Adipocyte (in vitro differentiated cells): ENCODE results near the gene CFI.
"Not testable (repeated sequence)": the region's sequence is repeated elsewhere in the genome, so short reads cannot be mapped to it uniquely, and the experiment has no call there.

Source experiments
- DNase-seq: peaks from one replicate; pipeline ENCODE4 v3.0.0-alpha.2; 2015; ENCODE audit warnings: low read depth
- H3K27me3 ChIP-seq: replicated peaks from 2 replicates; pipeline ENCODE4 v1.7.0; 2013; ENCODE audit warnings: mild to moderate bottlenecking, low read length, moderate library complexity; ENCODE audit not compliant: control insufficient read depth, insufficient read depth
- H3K36me3 ChIP-seq: 2 replicates; pipeline ENCODE4 v1.7.0; 2013; ENCODE audit warnings: low read length, mild to moderate bottlenecking, moderate library complexity; ENCODE audit not compliant: control insufficient read depth, insufficient read depth, severe bottlenecking
- H3K4me1 ChIP-seq: 2 replicates; pipeline ENCODE4 v1.7.0; 2013; ENCODE audit warnings: mild to moderate bottlenecking, low read length, moderate library complexity; ENCODE audit not compliant: control insufficient read depth, insufficient read depth
- H3K4me3 ChIP-seq: 2 replicates; pipeline ENCODE4 v1.7.0; 2013; ENCODE audit warnings: mild to moderate bottlenecking, low read length, moderate library complexity
- H3K9ac ChIP-seq: 2 replicates; pipeline ENCODE4 v1.7.0; 2013; ENCODE audit warnings: mild to moderate bottlenecking, low read length, moderate library complexity
- H3K9me3 ChIP-seq: 2 replicates; pipeline ENCODE4 v1.7.0; 2013; ENCODE audit warnings: mild to moderate bottlenecking, low read length, moderate library complexity; ENCODE audit not compliant: control insufficient read depth

CFI gene

DNA sequence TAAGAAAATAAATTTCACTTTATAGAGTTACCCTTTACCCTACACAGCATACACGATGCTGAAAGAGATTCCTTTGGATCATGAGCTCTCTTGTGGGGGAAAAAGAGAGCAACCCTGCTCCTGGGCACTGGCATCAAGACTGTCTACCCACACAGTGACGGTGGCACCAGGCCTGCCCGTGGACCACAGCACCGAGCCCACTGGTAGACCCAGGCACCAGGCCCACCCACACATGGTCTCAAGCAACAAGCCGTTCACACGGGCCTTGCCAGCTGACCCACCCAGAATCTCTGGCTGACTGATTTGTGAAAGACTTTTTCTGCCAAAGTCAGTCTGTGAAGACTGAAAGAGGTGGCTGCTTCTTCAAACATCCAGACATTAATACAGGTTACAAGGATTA is 6.7 kb downstream of the CFI start:
- Histone ChIP-seq H3K27me3 (no peaks in the 10 kb centered on the region), H3K4me3 (no peak overlapping the region), H3K36me3 (no peaks in the 10 kb centered on the region), H3K9ac (no peak overlapping the region), H3K4me1 (no peaks in the 10 kb centered on the region), H3K9me3 (peaks cover 31% of the 10 kb centered on the region)
- DNase-seq: no peak

DNA sequence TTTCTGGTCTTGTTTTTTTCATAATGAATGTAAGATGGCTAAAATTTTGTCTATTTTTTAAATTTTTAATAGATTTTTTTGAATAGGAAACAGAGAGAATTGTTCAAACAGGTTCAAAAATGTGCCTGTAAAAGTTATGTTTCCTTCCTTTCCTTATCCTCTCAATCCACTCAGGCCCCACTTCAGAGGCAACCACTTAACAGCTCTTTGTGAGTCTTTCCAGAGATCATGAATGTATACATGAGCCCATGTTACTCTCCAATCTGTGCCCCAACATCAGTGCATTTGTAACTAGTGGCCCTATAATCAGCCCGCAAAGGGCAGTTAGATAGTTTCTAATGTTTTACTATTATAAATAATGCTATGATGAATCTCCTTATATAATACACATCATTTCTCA is 14.0 kb downstream of the CFI start:
- no peaks in the 10 kb centered on the region for H3K4me1 ChIP-seq
- no peaks in the 10 kb centered on the region for H3K36me3 ChIP-seq
- no peaks in the 10 kb centered on the region for H3K27me3 ChIP-seq
- H3K4me3 ChIP-seq: no peak overlapping the region
- peaks cover 6% of the 10 kb centered on the region for H3K9me3 ChIP-seq
- H3K9ac ChIP-seq: no peak overlapping the region
- no peak for DNase-seq

DNA sequence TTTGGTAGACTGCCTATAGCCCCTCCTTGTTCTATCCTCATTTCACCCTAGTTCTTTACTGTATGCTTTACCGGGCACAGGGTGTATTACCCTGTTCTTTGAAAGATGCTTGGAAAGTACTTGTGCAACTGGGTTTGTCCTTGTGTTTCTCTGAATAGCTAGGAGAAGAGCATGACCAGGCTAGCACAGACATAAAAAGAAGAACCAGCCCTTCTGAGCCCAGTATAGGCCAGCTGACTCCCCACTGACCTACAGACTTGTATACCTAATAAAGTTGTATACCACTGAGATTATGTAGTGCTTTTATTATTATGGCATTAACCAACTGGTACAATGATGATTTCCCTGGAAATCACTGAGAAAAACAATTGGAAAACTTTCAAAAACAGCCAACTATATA is 15.0 kb downstream of the CFI start:
- no peak for DNase-seq
- no peaks in the 10 kb centered on the region for H3K4me1 ChIP-seq
- H3K27me3 ChIP-seq: no peaks in the 10 kb centered on the region
- peaks cover 6% of the 10 kb centered on the region for H3K9me3 ChIP-seq
- no peaks in the 10 kb centered on the region for H3K36me3 ChIP-seq
- no peak overlapping the region for H3K4me3 ChIP-seq
- H3K9ac ChIP-seq: no peak overlapping the region

DNA sequence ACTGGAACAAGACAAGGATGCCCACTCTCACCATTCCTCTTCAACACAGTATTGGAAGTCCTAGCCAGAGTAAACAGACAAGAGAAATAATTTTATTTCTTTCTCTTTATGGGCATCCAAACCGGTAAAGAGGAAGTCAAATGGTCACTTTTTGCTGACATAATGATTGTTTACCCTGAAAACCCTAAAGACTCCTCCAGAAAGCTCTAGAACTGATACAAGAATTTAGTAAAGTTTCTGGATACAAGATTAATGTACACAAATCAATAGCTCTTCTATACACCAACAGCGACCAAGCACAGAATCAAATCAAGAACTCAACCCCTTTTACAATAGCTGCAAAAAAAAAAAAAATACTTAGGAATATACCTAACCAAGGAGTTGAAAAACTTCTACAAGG is 19.7 kb downstream of the CFI start:
- H3K4me1 ChIP-seq, DNase-seq, H3K36me3 ChIP-seq: not testable (repeated sequence)

DNA sequence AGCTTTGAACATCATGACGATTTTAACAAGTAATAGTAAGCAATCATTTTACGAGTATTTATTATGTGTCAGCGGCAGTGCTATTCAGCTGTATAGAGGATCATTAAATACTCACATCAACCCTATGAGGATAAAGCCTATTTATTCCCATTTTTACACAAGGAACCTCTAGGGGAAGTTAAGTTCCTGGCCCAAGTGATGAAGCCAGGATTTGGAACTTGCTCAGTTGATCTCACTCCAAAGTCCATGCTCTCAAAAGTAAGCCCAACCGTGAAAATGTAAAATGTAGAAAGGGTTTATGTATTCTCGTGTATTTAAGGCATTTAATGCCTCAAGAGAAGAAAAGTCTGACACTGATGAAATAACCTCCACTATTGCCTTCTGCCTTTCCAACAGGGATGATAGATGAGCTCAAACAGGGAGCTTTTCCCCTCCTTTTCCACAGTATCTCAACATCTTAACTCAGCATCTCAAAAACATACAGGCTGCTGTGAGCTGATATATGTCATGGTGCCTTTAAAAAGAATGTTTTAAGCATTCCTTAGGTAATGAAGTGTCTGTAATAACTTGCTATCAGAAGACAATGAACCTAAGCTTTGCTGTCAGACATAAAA is 36.9 kb downstream of the CFI start:
- H3K4me3 ChIP-seq: no peak overlapping the region
- no peaks in the 10 kb centered on the region for H3K4me1 ChIP-seq
- H3K36me3 ChIP-seq: no peaks in the 10 kb centered on the region
- no peaks in the 10 kb centered on the region for H3K27me3 ChIP-seq
- H3K9ac ChIP-seq: no peak overlapping the region
- DNase-seq: no peak
- H3K9me3 ChIP-seq: no peaks in the 10 kb centered on the region

More for the DNA sequence above, 19.7 kb downstream of the CFI start:
- H3K27me3 ChIP-seq, H3K9me3 ChIP-seq, H3K4me3 ChIP-seq, H3K9ac ChIP-seq: not testable (repeated sequence)

DNA sequence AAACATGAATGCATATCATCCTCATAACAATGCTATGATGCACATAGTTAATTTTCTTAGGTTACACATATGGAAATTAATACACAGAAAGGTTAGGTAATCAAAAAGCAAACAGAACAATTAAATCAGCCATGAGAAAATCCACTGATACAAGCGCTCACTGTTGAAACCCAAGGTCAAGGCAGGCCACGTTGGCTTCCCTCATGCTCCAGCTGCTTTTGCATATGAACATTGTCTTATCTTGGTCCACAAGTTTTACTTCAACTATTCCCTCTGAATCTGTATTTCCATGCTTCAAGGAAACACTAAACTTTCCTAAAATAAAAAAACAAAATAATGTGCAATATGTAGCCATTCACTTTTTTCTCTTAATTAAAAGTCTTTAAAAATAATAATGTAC is 37.4 kb downstream of the CFI start:
- Histone ChIP-seq H3K4me1 (no peaks in the 10 kb centered on the region), H3K4me3 (no peak overlapping the region), H3K9me3 (no peaks in the 10 kb centered on the region), H3K9ac (no peak overlapping the region), H3K36me3 (no peaks in the 10 kb centered on the region), H3K27me3 (no peaks in the 10 kb centered on the region)
- DNase-seq: no peak

DNA sequence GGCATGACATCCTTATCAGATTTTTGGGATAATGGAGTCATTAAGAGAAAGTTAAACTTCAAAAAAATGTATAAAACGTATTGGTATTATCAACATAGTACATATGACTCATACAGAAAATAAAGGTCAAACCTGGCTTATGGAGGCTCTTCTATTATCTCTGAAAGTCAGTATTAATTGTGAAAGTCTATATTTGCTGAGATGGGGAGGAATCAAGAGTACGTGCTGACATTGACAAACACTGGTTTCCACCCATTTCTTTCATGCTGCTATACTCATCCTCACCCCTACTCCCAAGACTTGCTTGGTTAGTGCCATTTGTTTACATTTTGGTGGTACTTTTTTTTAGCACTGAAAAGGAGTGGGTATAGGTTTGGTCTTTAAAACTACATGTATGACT is 41.1 kb downstream of the CFI start:
- H3K9ac ChIP-seq: no peak overlapping the region
- H3K9me3 ChIP-seq: no peaks in the 10 kb centered on the region
- no peak for DNase-seq
- H3K4me3 ChIP-seq: no peak overlapping the region
- H3K36me3 ChIP-seq: no peaks in the 10 kb centered on the region
- H3K27me3 ChIP-seq: no peaks in the 10 kb centered on the region
- H3K4me1 ChIP-seq: no peaks in the 10 kb centered on the region

DNA sequence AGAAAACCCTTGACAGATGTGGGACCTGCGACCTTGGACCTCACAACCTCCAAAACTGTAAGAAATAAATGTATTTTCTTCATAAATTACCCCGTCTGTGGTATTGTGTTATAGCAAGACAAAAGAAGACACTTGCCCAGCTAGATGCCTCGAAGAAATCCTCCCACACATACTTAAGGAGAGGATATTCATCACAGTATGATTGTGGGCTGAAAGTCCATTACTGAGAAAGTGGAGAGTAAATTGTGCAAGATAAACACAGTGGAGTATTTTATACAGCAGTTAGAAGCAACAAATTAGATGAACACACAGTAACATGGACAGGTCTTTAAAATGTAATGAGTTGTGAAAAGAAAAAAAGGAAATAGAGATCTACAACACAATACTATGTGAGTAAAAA is 46.1 kb downstream of the CFI start:
- Histone ChIP-seq H3K27me3 (no peaks in the 10 kb centered on the region), H3K4me3 (no peak overlapping the region), H3K9ac (no peak overlapping the region), H3K4me1 (no peaks in the 10 kb centered on the region), H3K9me3 (no peaks in the 10 kb centered on the region), H3K36me3 (no peaks in the 10 kb centered on the region)
- DNase-seq: no peak

DNA sequence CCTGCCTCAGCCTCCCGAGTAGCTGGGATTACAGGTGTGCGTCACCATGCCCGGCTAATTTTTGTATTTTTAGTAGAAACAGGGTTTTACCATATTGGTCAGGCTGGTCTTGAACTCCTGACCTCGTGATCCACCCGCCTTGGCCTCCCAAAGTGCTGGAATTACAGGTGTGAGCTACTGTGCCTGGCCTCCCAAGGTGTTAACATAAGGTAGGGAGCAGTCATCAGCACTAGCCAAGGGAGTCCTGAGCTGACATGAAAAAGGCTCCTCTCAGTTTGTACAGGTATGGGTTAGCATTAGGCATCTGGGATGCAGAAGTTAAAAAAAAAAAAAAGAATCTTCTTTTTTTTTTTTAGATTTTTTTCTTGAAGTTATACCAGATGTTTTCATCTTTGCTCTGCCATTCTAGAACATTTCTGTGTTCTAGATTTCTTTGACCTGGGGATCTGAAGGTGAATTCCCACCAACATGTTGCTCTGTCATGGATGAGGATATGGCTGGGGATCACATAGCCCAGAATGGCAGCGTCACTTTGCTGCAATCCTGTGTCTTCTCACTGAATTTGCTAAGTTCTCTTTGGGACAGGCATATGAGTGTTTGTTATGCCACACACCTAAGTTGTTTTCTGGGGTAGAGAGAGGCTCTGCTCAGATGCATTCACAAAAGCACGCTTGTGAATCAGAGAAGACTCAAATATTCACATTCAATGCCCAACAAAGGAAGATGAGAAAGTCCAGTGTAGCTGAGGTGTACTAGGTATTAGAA is 47.5 kb downstream of the CFI start:
- Histone ChIP-seq H3K27me3 (no peaks in the 10 kb centered on the region), H3K4me1 (no peaks in the 10 kb centered on the region), H3K36me3 (no peaks in the 10 kb centered on the region), H3K9me3 (no peaks in the 10 kb centered on the region), H3K9ac (no peak overlapping the region), H3K4me3 (no peak overlapping the region)
- DNase-seq: no peak

DNA sequence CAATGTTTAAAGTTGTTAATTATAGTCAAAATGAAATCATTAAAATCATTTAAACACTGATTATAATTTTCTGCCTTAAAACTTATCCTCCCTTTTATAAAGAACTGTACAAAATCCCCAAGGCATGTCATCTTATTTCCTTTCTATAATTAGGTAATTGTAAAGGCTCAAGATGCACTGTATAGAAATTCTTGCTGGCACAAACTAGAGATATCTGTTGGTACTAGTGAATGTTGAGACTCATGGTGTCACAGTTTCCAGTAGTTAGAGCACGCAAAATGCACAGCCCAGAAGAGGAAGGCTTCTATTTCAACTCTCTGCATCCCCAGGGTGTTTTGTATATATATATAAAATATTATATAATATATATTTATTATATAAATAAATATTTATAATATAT is 49.3 kb downstream of the CFI start:
- DNase-seq: no peak
- H3K9ac ChIP-seq: no peak overlapping the region
- H3K4me3 ChIP-seq: no peak overlapping the region
- H3K27me3 ChIP-seq: no peaks in the 10 kb centered on the region
- no peaks in the 10 kb centered on the region for H3K4me1 ChIP-seq
- no peaks in the 10 kb centered on the region for H3K9me3 ChIP-seq
- H3K36me3 ChIP-seq: no peaks in the 10 kb centered on the region

DNA sequence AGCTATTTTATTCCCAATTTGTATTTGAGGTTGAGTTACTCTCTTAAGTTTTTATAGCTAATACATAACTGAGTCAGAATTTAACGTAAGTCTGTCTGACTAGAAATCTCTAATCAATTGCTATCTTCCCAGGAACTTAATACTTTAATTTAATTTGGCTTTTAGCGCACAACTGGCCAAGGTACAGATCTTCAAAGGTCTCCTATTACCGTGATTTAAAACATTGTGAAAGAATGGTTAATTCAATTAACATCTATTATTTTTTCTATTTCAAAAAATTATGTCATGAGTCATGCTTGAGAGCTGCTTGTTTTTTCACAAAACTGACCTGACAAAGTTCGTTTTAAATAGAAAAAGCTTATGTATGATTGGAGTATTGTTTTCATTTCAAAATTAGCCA is 49.9 kb downstream of the CFI start:
- Histone ChIP-seq H3K4me3 (no peak overlapping the region), H3K27me3 (no peaks in the 10 kb centered on the region), H3K4me1 (no peaks in the 10 kb centered on the region), H3K9me3 (no peaks in the 10 kb centered on the region), H3K36me3 (no peaks in the 10 kb centered on the region), H3K9ac (no peak overlapping the region)
- no peak for DNase-seq
